Thoracic aorta (tissue), 2 donors: ENCODE measurements around the gene GNLY. TPM values are rescaled to one million over a fixed set of nuclear protein-coding genes. Genes with fewer than 3 reads are reported as not detected.

Experiments
- ATAC-seq: fragments of 150-250 bp; one replicate; pipeline ENCODE4 v1.8.0; 2017; ENCODE audit warnings: low read depth; ENCODE audit not compliant: insufficient number of reproducible peaks, low FRiP score
- DNase-seq: peaks from one replicate; pipeline ENCODE4 v3.0.0-alpha.2; 2020; ENCODE audit warnings: low spot score
- H3K27ac ChIP-seq, 2 donors: fragments of 200-600 bp; sonication (generic); 1 replicate in 1 of 2; 2 replicates in 1 of 2; pipeline ENCODE4 v1.5.1; 2016; ENCODE audit warnings: mild to moderate bottlenecking in 2 of 2, moderate library complexity in 2 of 2
- H3K27me3 ChIP-seq: fragments of 200-600 bp; sonication (generic); replicated peaks from 2 replicates; pipeline ENCODE4 v1.6.0; 2016; ENCODE audit warnings: mild to moderate bottlenecking; ENCODE audit not compliant: insufficient read depth
- H3K36me3 ChIP-seq: fragments of 200-600 bp; sonication (generic); one replicate; pipeline ENCODE4 v1.5.1; 2016
- H3K4me1 ChIP-seq, 2 donors: fragments of 200-600 bp; sonication (generic); 1 replicate in 1 of 2; 2 replicates in 1 of 2; pipeline versions ENCODE4 v1.5.1 to v1.6.0; 2016; ENCODE audit warnings: low read depth in 2 of 2, mild to moderate bottlenecking in 1 of 2; ENCODE audit not compliant: control insufficient read depth in 1 of 2
- H3K4me3 ChIP-seq: fragments of 200-600 bp; sonication (generic); 2 replicates; pipeline ENCODE4 v1.5.1; 2016; ENCODE audit warnings: mild to moderate bottlenecking
- H3K9me3 ChIP-seq: fragments of 200-600 bp; sonication (generic); 2 replicates; pipeline ENCODE4 v1.5.1; 2016
- total RNA-seq, 2 donors: library from RNA; depleted of rRNA; stranded (reverse); fragments of >200 nt; gene quantifications; one replicate each; pipeline versions ENCODE4 v1.1.0 to v1.2.3, GENCODE V29; 2016
- TF ChIP-seq, protein P1 (sequence below): fragments of 200-600 bp; sonication (generic); IDR thresholded peaks from one replicate; pipeline ENCODE4 v1.5.1; 2019; ENCODE audit warnings: antibody characterized with exemption

The GNLY gene
- total RNA-seq, 2 donors from 2014 or later = 1.5 to 8.5 TPM

DNA sequence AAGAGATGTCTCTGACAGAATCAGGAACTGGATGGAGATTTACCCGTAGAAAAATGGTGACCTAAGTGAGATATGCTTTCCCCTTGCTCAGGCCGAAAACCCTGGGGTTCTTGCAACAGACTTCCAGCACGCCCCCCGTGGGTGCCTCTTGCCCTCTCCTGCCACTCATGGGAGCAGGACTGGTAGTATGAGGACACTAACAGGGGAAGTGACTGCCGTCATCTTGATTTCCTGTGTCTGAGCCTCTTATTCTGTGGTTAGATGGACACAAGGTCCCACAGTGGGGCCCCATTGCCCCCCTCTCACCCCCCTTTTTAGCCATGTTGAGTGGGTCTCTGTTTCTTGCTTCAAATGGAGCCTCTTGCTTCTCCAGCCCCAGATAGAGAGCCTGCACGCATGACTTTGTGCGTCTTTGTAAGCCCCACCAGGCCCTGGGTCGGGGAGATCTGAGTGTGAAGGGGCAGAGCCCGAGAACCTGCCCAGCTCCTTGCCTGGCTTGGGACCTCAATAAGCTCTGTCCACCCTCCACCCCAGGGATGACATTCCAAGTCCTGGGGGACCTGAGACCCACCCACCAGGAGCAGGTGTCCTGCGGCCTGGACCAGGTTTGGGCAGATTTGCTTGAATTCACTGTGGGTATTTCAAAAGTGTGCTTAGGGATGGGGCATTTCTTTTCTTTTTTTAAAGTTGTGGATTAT is 12.6 kb downstream of the GNLY start:
- Histone ChIP-seq H3K4me1 (peaks cover 6 to 44% of the 10 kb centered on the region in 2 donors), H3K9me3 (no peaks in the 10 kb centered on the region), H3K36me3 (no peaks in the 10 kb centered on the region), H3K27ac (peak overlapping the region; percentile 2 to 42), H3K27me3 (no peaks in the 10 kb centered on the region), H3K4me3 (no peak overlapping the region)
- DNase-seq (no peak), ATAC-seq (no peak)
- TF ChIP-seq, protein P1, sequence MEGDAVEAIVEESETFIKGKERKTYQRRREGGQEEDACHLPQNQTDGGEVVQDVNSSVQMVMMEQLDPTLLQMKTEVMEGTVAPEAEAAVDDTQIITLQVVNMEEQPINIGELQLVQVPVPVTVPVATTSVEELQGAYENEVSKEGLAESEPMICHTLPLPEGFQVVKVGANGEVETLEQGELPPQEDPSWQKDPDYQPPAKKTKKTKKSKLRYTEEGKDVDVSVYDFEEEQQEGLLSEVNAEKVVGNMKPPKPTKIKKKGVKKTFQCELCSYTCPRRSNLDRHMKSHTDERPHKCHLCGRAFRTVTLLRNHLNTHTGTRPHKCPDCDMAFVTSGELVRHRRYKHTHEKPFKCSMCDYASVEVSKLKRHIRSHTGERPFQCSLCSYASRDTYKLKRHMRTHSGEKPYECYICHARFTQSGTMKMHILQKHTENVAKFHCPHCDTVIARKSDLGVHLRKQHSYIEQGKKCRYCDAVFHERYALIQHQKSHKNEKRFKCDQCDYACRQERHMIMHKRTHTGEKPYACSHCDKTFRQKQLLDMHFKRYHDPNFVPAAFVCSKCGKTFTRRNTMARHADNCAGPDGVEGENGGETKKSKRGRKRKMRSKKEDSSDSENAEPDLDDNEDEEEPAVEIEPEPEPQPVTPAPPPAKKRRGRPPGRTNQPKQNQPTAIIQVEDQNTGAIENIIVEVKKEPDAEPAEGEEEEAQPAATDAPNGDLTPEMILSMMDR = no peak

DNA sequence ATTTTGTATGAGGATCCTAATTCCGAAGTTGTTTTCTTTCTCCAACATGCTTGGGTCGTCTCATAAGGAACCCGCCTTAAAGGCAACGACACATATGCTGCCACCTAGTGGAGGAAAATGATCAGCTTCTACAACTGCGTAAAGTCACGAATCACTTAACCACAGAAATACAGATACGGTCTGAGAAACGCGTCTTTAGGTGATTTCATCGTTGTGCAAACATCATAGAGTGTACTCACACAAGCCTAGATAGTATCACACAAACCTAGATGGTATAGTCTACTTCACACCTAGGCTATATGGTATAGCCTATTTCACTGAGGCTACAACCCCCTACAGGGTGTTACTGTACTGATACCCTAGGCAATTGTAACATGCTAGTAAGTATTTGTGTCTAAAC is 13.1 kb downstream of the GNLY start:
- Histone ChIP-seq H3K27me3 (no peaks in the 10 kb centered on the region), H3K4me3 (no peak overlapping the region), H3K36me3 (no peaks in the 10 kb centered on the region), H3K4me1 (peaks cover 6 to 45% of the 10 kb centered on the region in 2 donors), H3K27ac (no peak overlapping the region), H3K9me3 (no peaks in the 10 kb centered on the region)
- peak; percentile 47 for ATAC-seq
- TF ChIP-seq, protein P1 = peak; percentile 79
- DNase-seq = no peak

DNA sequence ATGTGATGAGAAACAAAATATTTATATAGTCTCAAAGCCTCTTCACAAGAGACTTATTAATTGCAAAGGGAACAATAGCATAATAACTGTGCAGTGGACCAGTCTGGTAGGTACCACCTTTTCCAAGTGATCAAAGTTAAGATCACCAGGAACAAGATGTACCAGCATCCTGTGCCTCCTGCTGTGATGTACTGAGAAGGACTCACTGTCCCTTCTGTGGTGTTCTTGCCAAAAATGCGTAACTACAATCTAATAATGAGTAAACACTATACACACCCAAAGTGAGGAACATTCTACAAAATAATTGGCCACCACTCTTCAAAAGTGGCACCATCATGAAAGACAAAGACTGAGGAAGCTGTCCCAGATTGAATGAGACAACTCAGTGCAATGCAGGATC is 14.5 kb downstream of the GNLY start:
- no peaks in the 10 kb centered on the region for H3K27me3 ChIP-seq
- no peaks in the 10 kb centered on the region for H3K9me3 ChIP-seq
- H3K27ac ChIP-seq = no peak overlapping the region
- H3K4me1 ChIP-seq = peaks cover 10 to 58% of the 10 kb centered on the region in 2 donors
- H3K36me3 ChIP-seq = no peaks in the 10 kb centered on the region
- TF ChIP-seq, protein P1 = no peak
- H3K4me3 ChIP-seq = no peak overlapping the region
- no peak for DNase-seq
- ATAC-seq = no peak

GRCh38 chr2:85709401-85709811 is 15.2 kb downstream of the GNLY start:
- ATAC-seq = no peak
- TF ChIP-seq, protein P1 = no peak
- Histone ChIP-seq H3K27me3 (no peaks in the 10 kb centered on the region), H3K36me3 (no peaks in the 10 kb centered on the region), H3K4me1 (peaks cover 10 to 54% of the 10 kb centered on the region in 2 donors), H3K9me3 (no peaks in the 10 kb centered on the region), H3K4me3 (no peak overlapping the region), H3K27ac (peak overlapping the region in 1 of 2 donors; percentile 37)
- DNase-seq = no peak

- ATAC-seq (no peak), DNase-seq (no peak)
- Histone ChIP-seq H3K4me1 (peaks cover 7 to 49% of the 10 kb centered on the region in 2 donors), H3K9me3 (no peaks in the 10 kb centered on the region), H3K27ac (peak overlapping the region in 1 of 2 donors; percentile 46), H3K4me3 (no peak overlapping the region), H3K27me3 (no peaks in the 10 kb centered on the region), H3K36me3 (no peaks in the 10 kb centered on the region)
- TF ChIP-seq, protein P1 = no peak
These were observed 16.8 kb downstream of the GNLY start for GRCh38 chr2:85710687-85711577.
